Measurements from ENCODE around the gene ZBED2.
"Not testable (repeated sequence)": the region's sequence is repeated elsewhere in the genome, so short reads cannot be mapped to it uniquely, and the experiment has no call there.

The ZBED2 gene, protein sequence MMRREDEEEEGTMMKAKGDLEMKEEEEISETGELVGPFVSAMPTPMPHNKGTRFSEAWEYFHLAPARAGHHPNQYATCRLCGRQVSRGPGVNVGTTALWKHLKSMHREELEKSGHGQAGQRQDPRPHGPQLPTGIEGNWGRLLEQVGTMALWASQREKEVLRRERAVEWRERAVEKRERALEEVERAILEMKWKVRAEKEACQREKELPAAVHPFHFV

GRCh38 chr3:111595232-111595631 is at the start of gene ZBED2:
Gene ZBED2 (minus strand): TSS chr3:111595346. CDS start chr3:111594201, 1,145 bp downstream.
- no peak for DNase-seq

DNA sequence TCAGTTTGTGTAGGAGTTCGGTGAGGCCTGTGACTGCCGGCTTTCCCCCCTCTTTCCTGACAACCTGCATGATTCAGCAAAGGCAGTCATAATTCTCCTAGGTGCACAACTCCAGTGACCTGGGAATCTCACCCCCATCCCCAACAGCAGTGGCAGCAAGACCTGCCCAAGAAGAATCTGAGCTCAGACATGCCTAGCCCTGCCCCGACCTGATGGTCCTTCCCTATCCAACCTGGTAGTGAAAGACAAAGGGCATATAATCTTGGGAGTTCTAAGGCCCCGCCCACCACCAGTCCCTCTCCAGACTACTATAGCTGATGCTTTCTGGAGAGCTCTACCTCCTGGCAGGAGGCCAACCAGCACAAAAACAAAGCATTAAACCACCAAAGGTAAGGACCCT is 44.2 kb upstream of the ZBED2 start:
- DNase-seq = no peak

DNA sequence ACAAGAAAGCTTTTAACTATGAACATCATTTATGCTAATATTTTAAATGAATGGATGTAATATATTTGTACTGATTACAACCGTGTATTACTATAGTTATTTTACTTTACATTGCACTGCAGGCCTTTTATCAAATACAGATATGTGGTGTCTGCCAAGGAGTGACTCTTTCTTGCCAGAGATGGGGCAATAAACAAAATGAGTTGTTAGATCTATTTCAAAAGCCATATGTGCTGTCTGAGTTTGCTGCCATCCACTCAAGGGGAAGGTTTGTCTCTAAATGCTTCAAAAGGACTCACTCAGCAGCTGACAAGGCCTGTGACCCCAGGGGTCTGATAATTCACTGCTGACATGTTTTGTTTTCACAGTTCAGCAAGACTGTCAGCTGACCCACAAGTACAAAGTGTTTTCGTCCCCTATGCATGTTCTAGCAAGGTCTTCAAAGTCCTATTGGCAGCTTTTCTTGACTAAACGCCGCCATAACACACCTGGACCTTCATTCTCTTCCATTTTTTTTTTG is 41.3 kb upstream of the ZBED2 start:
- no peak for DNase-seq

GRCh38 chr3:111635403-111635802 is 40.3 kb upstream of the ZBED2 start:
- DNase-seq = no peak

- DNase-seq = not testable (repeated sequence)
These were observed 35.5 kb upstream of the ZBED2 start for GRCh38 chr3:111630638-111631037.

DNA sequence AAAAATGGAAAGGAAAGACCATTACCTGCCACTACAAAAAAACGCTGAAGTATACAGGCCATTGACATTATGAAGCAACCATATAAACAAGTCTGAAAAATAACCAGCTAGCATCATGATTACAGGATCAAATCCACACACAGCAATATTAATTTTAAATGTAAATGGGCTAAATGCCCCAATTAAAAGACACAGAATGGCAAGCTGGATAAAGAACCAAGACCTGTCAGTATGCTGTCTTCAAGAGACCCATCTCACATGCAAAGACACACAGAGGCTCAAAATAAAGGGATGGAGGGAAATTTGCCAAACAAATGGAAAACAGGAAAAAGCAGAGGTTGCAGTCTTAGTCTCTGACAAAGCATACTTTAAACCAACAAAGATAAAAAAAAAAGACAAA is 33.9 kb upstream of the ZBED2 start:
- DNase-seq = not testable (repeated sequence)

DNA sequence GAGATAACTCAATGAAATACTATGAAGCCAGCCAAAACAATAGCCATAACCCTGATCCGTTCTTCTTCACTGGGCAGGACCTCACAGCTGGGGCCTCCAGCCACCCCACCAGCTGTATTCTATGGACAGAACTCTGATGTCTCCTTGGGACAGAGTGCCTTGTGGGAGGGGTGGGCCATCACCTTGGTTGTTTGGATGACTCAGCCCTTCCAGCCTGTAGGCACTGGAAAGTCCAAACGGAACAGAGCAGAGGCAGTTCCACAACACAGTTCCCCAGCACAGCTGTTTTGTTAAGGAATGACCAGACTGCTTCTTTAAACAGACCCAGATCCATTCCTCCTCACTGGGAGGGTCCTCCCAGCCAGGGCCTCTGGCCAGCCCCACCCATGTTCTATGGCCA is 31.9 kb upstream of the ZBED2 start:
- no peak for DNase-seq

DNA sequence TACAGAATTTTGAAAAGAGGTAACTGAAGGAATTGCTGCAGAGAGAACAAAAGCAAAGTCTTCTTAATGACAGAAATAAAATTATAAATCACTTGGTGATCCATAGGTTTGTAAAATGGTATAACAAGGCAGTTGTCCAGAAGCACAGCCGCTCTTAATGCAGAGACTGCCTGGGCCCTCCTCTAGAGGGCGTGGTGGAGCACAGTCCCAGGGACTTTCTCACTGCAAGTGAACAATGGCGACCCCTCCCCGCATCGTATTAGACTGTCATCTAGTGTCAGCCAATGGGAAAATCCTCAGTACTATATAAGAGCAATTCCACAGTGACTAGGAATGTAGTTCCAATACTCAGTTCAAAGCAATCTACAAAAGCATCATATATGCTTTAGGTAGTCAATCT is 26.4 kb upstream of the ZBED2 start:
- DNase-seq = no peak

DNA sequence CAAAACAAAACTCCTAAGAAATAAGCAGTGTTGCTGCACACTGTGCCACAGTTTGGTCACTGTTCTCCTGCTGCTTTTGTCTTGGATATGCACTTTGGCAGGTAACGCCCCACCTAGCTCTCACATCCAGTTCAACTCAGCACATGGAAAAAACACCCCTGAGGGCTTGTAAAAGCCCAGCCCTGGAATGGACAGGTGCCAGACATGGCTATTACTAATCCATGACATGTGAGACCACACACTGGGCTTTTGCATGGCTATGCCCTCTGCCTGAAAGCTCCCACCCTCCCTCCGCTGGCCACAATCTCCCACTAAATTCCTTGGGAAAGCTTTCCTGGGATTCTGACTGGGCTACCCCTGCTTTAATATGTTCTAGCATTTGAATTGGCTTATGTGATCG is 24.7 kb upstream of the ZBED2 start:
- DNase-seq = no peak

DNA sequence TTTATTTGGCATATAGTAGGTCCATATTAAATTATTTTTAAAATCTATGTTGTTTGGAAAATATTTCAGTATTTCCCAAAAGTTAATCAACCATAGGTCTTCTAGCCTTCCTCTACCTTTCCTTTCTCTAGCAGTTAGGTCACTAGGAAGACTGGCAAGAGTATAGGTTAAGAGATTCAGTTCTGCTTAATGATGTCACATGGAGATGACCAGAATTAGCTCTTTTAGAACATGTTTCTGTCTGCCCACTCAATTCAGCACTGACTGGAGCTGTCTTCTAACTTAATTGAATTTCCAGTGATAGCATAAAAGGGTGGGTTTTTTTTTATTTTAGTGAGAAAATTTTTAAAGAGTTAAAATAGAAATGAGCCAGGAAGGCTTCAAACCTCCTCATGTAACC is 23.8 kb upstream of the ZBED2 start:
- DNase-seq = no peak

DNA sequence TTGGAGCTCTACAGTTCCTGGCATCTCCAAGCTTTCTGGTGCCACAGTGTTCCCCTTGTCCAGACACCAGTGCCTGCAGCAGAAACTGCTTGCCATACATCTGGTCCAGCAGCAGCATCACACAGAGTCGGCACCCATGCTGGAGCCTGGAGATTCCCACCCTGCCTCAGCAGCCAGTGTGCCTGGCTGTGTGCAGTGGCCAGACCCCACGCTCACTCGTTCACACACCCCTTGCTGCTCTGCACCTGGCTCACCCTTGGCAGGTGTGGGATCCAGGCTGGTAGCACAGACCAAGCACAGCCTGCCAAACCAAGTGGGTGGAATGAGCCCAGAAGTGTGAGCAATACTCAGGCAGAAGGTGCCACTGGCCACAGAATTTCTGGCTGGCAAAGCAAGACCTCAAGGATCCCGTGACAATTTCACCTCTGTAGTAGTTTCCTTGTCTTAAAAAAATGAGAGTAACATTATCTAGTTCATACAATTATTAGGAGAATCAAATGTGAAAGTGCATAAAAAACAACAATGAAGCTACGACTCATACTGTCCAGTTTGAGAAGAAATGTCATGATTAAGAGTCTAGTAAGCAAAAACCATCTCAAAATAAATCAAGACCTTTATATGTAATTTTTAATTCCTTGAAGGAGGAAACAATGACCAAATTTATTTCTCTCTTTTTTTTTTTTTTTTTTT is 22.9 kb upstream of the ZBED2 start:
- DNase-seq = no peak

DNA sequence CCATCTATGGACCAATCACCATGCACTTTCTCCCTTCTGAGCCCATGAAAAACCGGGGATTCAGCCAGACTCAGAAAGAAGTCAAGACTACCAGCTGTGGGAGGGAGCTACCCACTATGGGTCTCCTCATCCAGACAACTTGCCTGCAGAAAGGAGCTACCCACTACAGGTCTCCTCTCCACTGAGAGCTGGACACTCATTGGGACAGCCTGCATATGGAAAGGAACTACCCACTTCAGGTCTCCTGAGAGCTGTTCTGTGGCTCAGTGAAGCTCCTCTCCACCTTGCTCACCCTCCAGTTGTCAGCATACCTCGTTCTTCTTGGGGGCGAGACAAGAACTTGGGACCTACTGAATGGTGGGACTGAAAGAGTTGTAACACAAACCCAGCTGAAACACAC is 22.3 kb upstream of the ZBED2 start:
- DNase-seq = no peak

DNA sequence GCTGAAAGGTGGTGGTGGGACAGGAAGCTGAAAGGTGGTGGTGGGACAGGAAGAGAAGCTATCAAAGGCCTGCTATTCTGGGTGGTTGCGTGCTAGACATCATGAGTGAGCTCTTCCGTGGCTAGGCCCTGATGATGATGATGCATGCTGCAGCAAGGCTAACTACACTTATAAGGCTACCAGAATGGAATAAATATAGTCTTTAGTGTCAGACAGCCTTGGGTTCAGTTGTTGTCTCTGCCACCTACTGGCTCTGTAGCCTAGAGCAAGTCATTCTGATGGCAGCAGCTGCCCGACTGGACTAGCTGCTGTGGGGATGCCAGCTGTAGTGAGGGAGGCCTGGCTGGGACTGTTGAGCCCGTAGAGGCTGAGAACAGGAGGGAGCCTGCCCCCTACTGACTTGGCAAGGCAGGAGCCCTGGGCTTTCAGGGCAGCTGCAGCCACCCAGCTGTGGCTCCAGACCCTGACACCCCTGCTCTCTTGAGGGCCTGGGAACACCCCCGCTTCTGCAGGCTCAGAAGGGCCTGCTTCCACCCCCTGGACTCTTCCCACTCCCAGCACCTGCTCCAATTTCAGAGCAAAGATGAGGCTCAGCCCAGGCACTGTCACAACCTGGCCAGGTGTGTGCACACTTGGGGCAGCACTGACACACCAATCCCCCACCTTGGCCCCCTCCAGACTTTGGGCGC is 21.4 kb upstream of the ZBED2 start:
- no peak for DNase-seq

DNA sequence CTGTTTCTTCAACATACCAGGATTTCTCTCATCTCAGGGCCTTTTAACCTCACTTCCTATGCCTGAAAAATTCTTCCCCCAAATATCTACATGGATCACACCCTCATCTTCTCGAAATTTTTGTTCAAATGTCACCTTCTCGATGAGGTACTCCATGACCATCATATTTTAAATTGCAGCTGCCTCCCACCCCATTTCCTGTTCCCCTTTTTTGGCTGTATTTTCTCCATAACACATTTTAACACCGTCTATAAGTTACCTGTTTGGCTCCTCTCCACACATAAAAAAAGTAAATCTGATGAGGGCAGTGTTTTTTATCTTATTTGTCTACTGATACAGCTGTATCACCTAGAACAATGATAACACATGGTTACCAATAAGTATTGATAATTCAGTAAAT is 20.7 kb upstream of the ZBED2 start:
- DNase-seq = no peak

DNA sequence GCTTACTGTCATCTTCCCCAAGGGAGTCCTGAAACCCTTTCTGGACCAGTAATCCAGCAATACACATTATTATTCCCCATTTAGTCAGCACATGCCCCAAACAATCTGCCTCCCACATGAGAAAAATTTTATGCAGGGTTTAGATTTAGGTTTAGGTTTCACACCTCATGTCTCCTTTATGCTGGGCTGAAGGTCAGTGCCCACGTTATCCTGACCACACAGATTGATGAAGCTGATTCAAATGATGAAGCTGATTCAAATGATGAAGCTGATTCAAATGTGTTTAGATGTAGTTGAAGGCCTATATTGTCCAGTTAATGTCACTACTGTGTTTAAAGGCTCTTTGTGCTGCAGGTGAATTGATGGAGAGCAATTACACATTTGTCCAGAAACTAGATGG is 18.1 kb upstream of the ZBED2 start:
- no peak for DNase-seq

DNA sequence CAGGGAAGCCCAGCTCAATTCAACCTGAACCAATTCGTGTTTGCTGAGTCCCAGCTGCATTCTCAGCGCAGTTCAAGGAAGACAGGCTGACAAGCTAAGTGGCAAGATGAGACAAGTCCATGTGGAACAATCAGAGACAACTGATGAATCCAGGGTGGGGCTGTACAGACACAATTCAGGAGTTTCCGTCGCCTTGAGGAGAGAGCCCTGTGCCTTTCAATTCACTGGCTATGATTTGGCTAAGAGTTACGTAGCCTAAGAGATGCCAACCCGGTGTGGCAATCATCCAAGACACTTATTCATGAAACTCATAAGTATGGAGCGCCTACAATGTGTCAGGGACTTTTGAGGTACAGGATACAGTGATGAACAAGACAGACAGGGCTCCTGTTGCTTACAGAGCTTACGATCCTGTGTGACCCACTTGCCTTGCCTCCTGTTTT is 15.5 kb upstream of the ZBED2 start:
- DNase-seq = no peak

DNA sequence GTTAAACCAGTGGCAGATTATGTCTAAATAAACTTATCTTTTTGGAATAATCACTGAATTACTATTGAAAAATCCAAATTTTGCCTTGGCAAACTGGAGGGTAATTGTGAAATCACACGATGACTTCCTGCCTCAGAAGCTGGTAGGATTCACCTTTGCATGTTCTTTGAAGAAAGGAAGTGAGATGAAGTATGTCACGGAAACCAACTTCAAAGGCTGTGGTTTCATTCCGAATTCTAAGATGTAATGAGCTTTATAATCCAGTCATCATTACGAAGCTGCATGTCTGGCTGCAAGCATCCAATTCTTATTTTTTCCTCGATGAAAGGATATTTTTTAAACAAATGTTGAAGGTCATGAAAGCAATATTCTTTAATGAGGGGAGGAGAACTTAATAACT is 15.0 kb upstream of the ZBED2 start:
- DNase-seq = no peak

DNA sequence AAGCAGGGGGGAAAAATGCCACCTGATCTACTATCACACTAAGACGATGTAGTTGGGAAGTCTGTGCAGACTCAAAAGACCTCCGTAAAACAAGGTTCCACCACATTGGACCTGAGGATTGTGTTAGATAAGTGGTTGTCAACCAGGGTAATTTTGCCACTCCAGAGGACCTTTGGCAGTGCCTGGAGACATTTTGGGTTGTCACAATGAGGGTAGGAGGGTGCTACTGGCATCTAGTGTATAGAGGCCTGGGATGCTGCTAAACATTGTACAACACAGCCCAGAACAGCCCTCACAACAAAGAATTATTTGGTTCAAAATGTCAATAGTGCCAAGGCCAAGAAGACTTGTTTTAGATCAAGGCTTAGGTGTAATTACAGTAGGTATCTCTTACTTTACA is 14.6 kb upstream of the ZBED2 start:
- no peak for DNase-seq

DNA sequence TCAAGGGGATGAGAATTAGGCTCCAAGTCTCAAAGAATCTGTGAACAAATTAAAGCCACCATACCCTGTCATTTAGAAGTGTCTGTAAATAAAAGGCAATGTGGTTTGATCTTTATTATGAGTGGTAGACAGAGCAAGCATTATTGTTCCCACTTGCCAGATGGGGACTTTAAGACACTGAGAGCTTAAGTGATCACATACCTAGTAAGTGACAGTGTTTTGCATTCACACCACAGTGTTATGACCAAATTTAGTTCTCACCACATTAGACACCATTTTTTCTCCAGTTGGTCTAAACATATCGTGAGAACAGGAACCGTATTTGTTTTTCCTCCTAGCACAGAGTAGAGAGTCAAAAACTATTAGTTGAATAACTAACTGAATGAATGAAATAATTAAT is 13.2 kb upstream of the ZBED2 start:
- DNase-seq = no peak

- DNase-seq = no peak
These were observed 12.2 kb upstream of the ZBED2 start for GRCh38 chr3:111607240-111607920.

DNA sequence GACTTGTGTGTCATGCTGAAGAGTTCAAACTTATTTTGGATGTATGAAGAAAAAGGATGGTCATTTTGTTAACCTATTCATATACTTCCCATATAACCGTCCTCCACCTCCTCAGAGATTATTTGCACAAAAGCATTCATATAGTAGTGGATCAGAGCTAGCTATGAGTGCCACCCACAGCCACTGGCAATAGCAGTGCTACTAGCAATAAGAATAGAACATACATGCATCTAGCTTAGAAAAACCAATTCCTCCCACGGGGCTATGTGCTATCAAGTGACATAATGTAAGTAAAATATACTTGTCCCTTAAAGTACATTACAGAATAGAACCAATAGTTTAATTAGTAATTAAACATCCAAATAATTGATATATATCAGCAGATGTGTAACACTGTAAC is 10.3 kb upstream of the ZBED2 start:
- DNase-seq = no peak

DNA sequence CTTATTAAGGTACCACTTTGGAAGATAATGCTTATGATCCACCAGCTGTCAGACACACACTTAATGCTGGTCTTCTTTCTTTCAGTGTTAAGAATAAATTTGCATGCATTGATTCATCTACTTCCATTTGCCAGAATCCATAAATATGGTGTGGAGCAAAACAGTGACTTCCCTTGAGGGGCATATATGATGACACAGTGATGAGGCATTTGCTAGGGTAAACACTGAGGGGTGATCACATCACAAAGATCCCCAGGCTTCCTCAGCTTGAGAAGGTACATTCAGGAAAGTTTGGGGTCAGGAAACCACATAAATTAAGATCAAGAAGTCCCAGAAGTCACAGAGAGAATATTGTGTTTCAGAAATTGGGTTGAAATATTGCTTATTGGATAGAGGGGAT is 9.9 kb upstream of the ZBED2 start:
- DNase-seq = no peak

DNA sequence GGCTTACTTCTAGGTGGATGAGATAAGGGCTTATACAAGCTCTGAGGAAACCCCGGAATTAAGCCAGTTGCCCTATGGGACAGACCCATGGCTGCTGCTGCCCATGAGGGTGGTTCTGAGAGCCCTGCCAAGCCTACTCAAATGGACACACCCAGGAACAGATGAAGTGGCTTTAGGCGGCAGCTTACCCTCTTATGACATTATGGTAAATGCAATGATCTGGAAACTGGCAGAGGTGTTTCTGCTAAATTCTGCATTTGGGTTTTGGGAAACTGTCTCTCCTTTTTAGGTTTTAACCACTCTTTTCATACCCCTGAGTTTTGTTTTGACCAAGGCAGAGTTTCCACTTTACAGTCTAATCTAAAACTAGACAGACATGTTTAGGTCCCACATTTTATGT is 9.0 kb upstream of the ZBED2 start:
- DNase-seq = no peak

DNA sequence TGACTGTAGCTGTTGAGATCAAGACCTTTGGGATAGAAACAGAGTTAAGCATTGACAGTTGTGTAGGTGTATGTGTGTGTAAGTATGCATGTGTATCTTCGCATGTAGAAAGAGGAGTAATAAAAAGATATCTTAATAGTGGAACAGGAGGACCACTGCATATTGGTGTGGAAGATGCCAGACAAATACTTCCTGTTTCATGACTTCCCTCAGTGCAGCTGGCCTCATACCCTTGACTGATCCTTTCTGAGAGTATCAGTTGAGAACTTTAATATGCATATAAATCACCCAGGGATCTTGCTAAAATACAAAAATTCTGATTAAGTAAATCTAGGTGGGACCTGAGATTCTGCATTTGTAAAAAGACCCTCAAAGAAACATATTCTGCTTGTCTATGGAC is 8.5 kb upstream of the ZBED2 start:
- DNase-seq = no peak
